GM21619 (cell line): ENCODE measurements around the gene SH3RF2.

Source experiments
- ATAC-seq: cut with Tn5 transposase; IDR thresholded peaks from one replicate; pipeline ENCODE4 v1.9.1; 2021; ENCODE audit not compliant: unreplicated experiment

The SH3RF2 gene

GRCh38 chr5:145920542-145921210 is 15.7 kb upstream of the SH3RF2 start:
- no peak for ATAC-seq

- no peak for ATAC-seq
These were observed 15.2 kb upstream of the SH3RF2 start for GRCh38 chr5:145921211-145921610.

- no peak for ATAC-seq
These were observed 14.3 kb upstream of the SH3RF2 start for GRCh38 chr5:145922059-145922458.

GRCh38 chr5:145923405-145923804 is 13.0 kb upstream of the SH3RF2 start:
- no peak for ATAC-seq

GRCh38 chr5:145924849-145925248 is 11.5 kb upstream of the SH3RF2 start:
- ATAC-seq, result no peak

GRCh38 chr5:145925353-145925752 is 11.0 kb upstream of the SH3RF2 start:
- ATAC-seq, result no peak

- no peak for ATAC-seq
These were observed 10.6 kb upstream of the SH3RF2 start for GRCh38 chr5:145925803-145926202.

- ATAC-seq, result no peak
These were observed 4.7 kb upstream of the SH3RF2 start for GRCh38 chr5:145931718-145932117.

- no peak for ATAC-seq
These were observed 2.1 kb upstream of the SH3RF2 start for GRCh38 chr5:145934276-145934675.

- peak; percentile 86 for ATAC-seq
These were observed 1.3 kb downstream of the SH3RF2 start for GRCh38 chr5:145937432-145938250.

GRCh38 chr5:145938776-145939539 is 2.6 kb downstream of the SH3RF2 start:
- no peak for ATAC-seq

GRCh38 chr5:145939540-145940065 is 3.2 kb downstream of the SH3RF2 start:
- no peak for ATAC-seq

- no peak for ATAC-seq
These were observed 4.7 kb downstream of the SH3RF2 start for GRCh38 chr5:145941096-145941447.

- no peak for ATAC-seq
These were observed 5.2 kb downstream of the SH3RF2 start for GRCh38 chr5:145941448-145942130.

- no peak for ATAC-seq
These were observed 5.8 kb downstream of the SH3RF2 start for GRCh38 chr5:145942201-145942600.

GRCh38 chr5:145942749-145943148 is 6.4 kb downstream of the SH3RF2 start:
- ATAC-seq, result no peak

- no peak for ATAC-seq
These were observed 7.3 kb downstream of the SH3RF2 start for GRCh38 chr5:145943674-145944121.

GRCh38 chr5:145944328-145944727 is 8.0 kb downstream of the SH3RF2 start:
- no peak for ATAC-seq

- ATAC-seq, result no peak
These were observed 9.3 kb downstream of the SH3RF2 start for GRCh38 chr5:145945620-145946111.

- peak; percentile 89 for ATAC-seq
These were observed 9.9 kb downstream of the SH3RF2 start for GRCh38 chr5:145946112-145946861.
